SH-SY5Y (cell line): Measurements from ENCODE around the gene YBX2.

Experiments used
- GATA2 ChIP-seq: IDR thresholded peaks from 2 replicates; pipeline ENCODE4 v1.6.1; 2011; ENCODE audit warnings: mild to moderate bottlenecking, low read depth, low read length
- GATA3 ChIP-seq: IDR thresholded peaks from 2 replicates; pipeline ENCODE4 v1.6.1; 2011; ENCODE audit warnings: low read depth, mild to moderate bottlenecking, low read length, moderate library complexity

GRCh38 chr17:7242717-7243452, 51.6 kb downstream of the YBX2 start:
- TF ChIP-seq GATA2 = no peak
- TF ChIP-seq GATA3 = no peak
